Measurements from ENCODE around the gene CRYAA.
"Not testable (repeated sequence)": the region's sequence is repeated elsewhere in the genome, so short reads cannot be mapped to it uniquely, and the experiment has no call there.

Gene CRYAA

GRCh38 chr21:43176621-43177020, 7.8 kb downstream of the CRYAA start:
- not testable (repeated sequence) for FAIRE-seq; DNase-seq (ENCODE audit: low spot score)

GRCh38 chr21:43177043-43177906, 8.5 kb downstream of the CRYAA start:
- FAIRE-seq = peak; percentile 94
- not testable (repeated sequence) for DNase-seq (ENCODE audit: low spot score)

GRCh38 chr21:43178175-43178826, 9.5 kb downstream of the CRYAA start:
- FAIRE-seq; DNase-seq (ENCODE audit: low spot score): not testable (repeated sequence)

- not testable (repeated sequence) for DNase-seq (ENCODE audit: low spot score); FAIRE-seq
Observed at GRCh38 chr21:43181033-43181432, 12.2 kb downstream of the CRYAA start.

- DNase-seq (ENCODE audit: low spot score); FAIRE-seq: not testable (repeated sequence)
Observed at GRCh38 chr21:43187268-43187667, 18.5 kb downstream of the CRYAA start.

GRCh38 chr21:43187715-43188114, 18.9 kb downstream of the CRYAA start:
- FAIRE-seq = peak; percentile 96
- DNase-seq (ENCODE audit: low spot score) = no peak

- FAIRE-seq = no peak
- no peak for DNase-seq (ENCODE audit: low spot score)
Observed at GRCh38 chr21:43188181-43188580, 19.4 kb downstream of the CRYAA start.

GRCh38 chr21:43188592-43189210, 19.9 kb downstream of the CRYAA start:
- DNase-seq (ENCODE audit: low spot score) (no peak), FAIRE-seq (no peak)

GRCh38 chr21:43189936-43190335, 21.1 kb downstream of the CRYAA start:
- FAIRE-seq (no peak), DNase-seq (ENCODE audit: low spot score) (no peak)

GRCh38 chr21:43190544-43190943, 21.7 kb downstream of the CRYAA start:
- DNase-seq (ENCODE audit: low spot score) = no peak
- FAIRE-seq = no peak

- FAIRE-seq = no peak
- no peak for DNase-seq (ENCODE audit: low spot score)
Observed at GRCh38 chr21:43190951-43191350, 22.1 kb downstream of the CRYAA start.

- no peak for FAIRE-seq
- DNase-seq (ENCODE audit: low spot score) = no peak
Observed at GRCh38 chr21:43191521-43191920, 22.7 kb downstream of the CRYAA start.

GRCh38 chr21:43191971-43192370, 23.2 kb downstream of the CRYAA start:
- no peak for DNase-seq (ENCODE audit: low spot score)
- no peak for FAIRE-seq

GRCh38 chr21:43192501-43193081, 23.8 kb downstream of the CRYAA start:
- FAIRE-seq (no peak), DNase-seq (ENCODE audit: low spot score) (no peak)

GRCh38 chr21:43193088-43193650, 24.4 kb downstream of the CRYAA start:
- FAIRE-seq = peak; percentile 84
- no peak for DNase-seq (ENCODE audit: low spot score)

- DNase-seq (ENCODE audit: low spot score) (peak; percentile 47), FAIRE-seq (no peak)
Observed at GRCh38 chr21:43193651-43194302, 25.0 kb downstream of the CRYAA start.

- FAIRE-seq = no peak
- no peak for DNase-seq (ENCODE audit: low spot score)
Observed at GRCh38 chr21:43194303-43195120, 25.7 kb downstream of the CRYAA start.

- FAIRE-seq = no peak
- no peak for DNase-seq (ENCODE audit: low spot score)
Observed at GRCh38 chr21:43195121-43196021, 26.6 kb downstream of the CRYAA start.

- FAIRE-seq (no peak), DNase-seq (ENCODE audit: low spot score) (no peak)
Observed at GRCh38 chr21:43196826-43197225, 28.0 kb downstream of the CRYAA start.

Data from urothelium cell line (cell line).